Measurements from ENCODE around the gene SPTBN4.
"Not testable (repeated sequence)": the region's sequence is repeated elsewhere in the genome, so short reads cannot be mapped to it uniquely, and the experiment has no call there.

The SPTBN4 gene

GRCh38 chr19:40466985-40467734 is at the start of gene SPTBN4:
Gene SPTBN4, plus strand, starts transcription at chr19:40467001. Its CDS starts 5,621 bp downstream, at chr19:40472622.
- DNase-seq (ENCODE audit: low read depth in 2 of 2) = no peak

GRCh38 chr19:40417643-40417981 is 49.2 kb upstream of the SPTBN4 start:
- no peak for DNase-seq (ENCODE audit: low read depth in 2 of 2)

- DNase-seq (ENCODE audit: low read depth in 2 of 2) = no peak
Measured at GRCh38 chr19:40418040-40418439, 48.8 kb upstream of the SPTBN4 start.

- no peak for DNase-seq (ENCODE audit: low read depth in 2 of 2)
Measured at GRCh38 chr19:40419066-40419612, 47.7 kb upstream of the SPTBN4 start.

GRCh38 chr19:40419780-40420179 is 47.0 kb upstream of the SPTBN4 start:
- DNase-seq (ENCODE audit: low read depth in 2 of 2) = no peak

- no peak for DNase-seq (ENCODE audit: low read depth in 2 of 2)
Measured at GRCh38 chr19:40420451-40420765, 46.4 kb upstream of the SPTBN4 start.

- DNase-seq (ENCODE audit: low read depth in 2 of 2) = no peak
Measured at GRCh38 chr19:40420766-40421765, 45.7 kb upstream of the SPTBN4 start.

- no peak for DNase-seq (ENCODE audit: low read depth in 2 of 2)
Measured at GRCh38 chr19:40421993-40422747, 44.6 kb upstream of the SPTBN4 start.

- DNase-seq (ENCODE audit: low read depth in 2 of 2) = no peak
Measured at GRCh38 chr19:40422748-40423566, 43.8 kb upstream of the SPTBN4 start.

GRCh38 chr19:40423938-40424337 is 42.9 kb upstream of the SPTBN4 start:
- DNase-seq (ENCODE audit: low read depth in 2 of 2) = no peak

GRCh38 chr19:40424637-40425449 is 42.0 kb upstream of the SPTBN4 start:
- DNase-seq (ENCODE audit: low read depth in 2 of 2) = no peak

GRCh38 chr19:40425450-40426287 is 41.1 kb upstream of the SPTBN4 start, which contains the start of gene SERTAD1:
Gene SERTAD1, minus strand, starts transcription at chr19:40425992. Its CDS starts 2,446 bp downstream, at chr19:40423546.
- peak; percentile 100 for DNase-seq (ENCODE audit: low read depth in 2 of 2)

GRCh38 chr19:40428197-40428596 is 38.6 kb upstream of the SPTBN4 start:
- not testable (repeated sequence) for DNase-seq (ENCODE audit: low read depth in 2 of 2)

- not testable (repeated sequence) for DNase-seq (ENCODE audit: low read depth in 2 of 2)
Measured at GRCh38 chr19:40430242-40430641, 36.6 kb upstream of the SPTBN4 start.

- DNase-seq (ENCODE audit: low read depth in 2 of 2) = no peak
Measured at GRCh38 chr19:40431698-40432097, 35.1 kb upstream of the SPTBN4 start.

GRCh38 chr19:40432760-40433159 is 34.0 kb upstream of the SPTBN4 start:
- not testable (repeated sequence) for DNase-seq (ENCODE audit: low read depth in 2 of 2)

- no peak for DNase-seq (ENCODE audit: low read depth in 2 of 2)
Measured at GRCh38 chr19:40433391-40434216, 33.2 kb upstream of the SPTBN4 start.

GRCh38 chr19:40438284-40438683 is 28.5 kb upstream of the SPTBN4 start:
- DNase-seq (ENCODE audit: low read depth in 2 of 2) = no peak
